ENCODE measurements around the gene SYNRG.

GRCh38 chr17:37517881-37518280, 91.3 kb downstream of the SYNRG start:
- TF ChIP-seq CTCF (conservative IDR thresholded peaks at IDR 0.05; ENCODE audit: low read depth, low read length) (no peak), EZH2 (IDR thresholded peaks at IDR 0.05; ENCODE audit: low read length, unreplicated experiment) (no peak)
